A549 (cell line): ENCODE measurements around the gene ROPN1B. TPM values are rescaled to one million over a fixed set of nuclear protein-coding genes. Genes with fewer than 3 reads are reported as not detected.
"Not testable (repeated sequence)": the region's sequence is repeated elsewhere in the genome, so short reads cannot be mapped to it uniquely, and the experiment has no call there.

Experiments used
- ATAC-seq, 2 experiments: fragments of 200-7000 bp in 1 of 2; fragments of >200 bp in 1 of 2; cut with Nextera tagmentation in 1 of 2; cut with Tn5 transposase in 1 of 2; 3 replicates each; pipeline versions ENCODE4 v1.8.0 to v1.9.1; 2018 to 2020; ENCODE audit warnings: mild to moderate bottlenecking in 1 of 2, moderate library complexity in 1 of 2
- CTCF ChIA-PET: fragments of 300-600 bp; sonication (Branson Sonifier 250); formaldehyde crosslinking; extraction: SDS; loops from one replicate; lab custom pipeline; 2021; ENCODE audit warnings: antibody characterized with exemption, inconsistent platforms; lab: Yijun Ruan, JAX
- POLR2A ChIA-PET: fragments of 350-600 bp; formaldehyde crosslinking; extraction: SDS; loops from one replicate; lab custom pipeline; 2021; ENCODE audit warnings: antibody characterized with exemption, inconsistent platforms; lab: Yijun Ruan, JAX
- DNase-seq, 2 experiments: peaks; one replicate each; pipeline versions ENCODE4 v3.0.0 to v3.0.0-alpha.2; 2011 to 2016; ENCODE audit warnings: low read depth in 1 of 2, low spot score in 1 of 2
- FAIRE-seq: peaks from 2 replicates; lab custom pipeline; 2011; peaks lifted over from hg19 to GRCh38; lab: Jason Lieb, UNC
- H3K27ac ChIP-seq, 2 experiments: fragments of >200 bp; sonication (Bioruptor Twin); formaldehyde crosslinking; 3 replicates each; pipeline ENCODE4 v1.5.1; 2016 to 2017
- H3K4me1 ChIP-seq: fragments of >200 bp; sonication (Bioruptor Twin); formaldehyde crosslinking; 3 replicates; pipeline ENCODE4 v1.6.1; 2016
- H3K4me2 ChIP-seq: fragments of >200 bp; sonication (Bioruptor Twin); formaldehyde crosslinking; 3 replicates; pipeline ENCODE4 v1.6.1; 2016
- H3K4me3 ChIP-seq: fragments of >200 bp; sonication (Bioruptor Twin); formaldehyde crosslinking; 3 replicates; pipeline ENCODE4 v1.5.1; 2016
- H3K9me3 ChIP-seq: fragments of >200 bp; sonication (Bioruptor Twin); formaldehyde crosslinking; 3 replicates; pipeline ENCODE4 v1.6.1; 2016
- ATOH8 ChIP-seq: fragments of 250-450 bp; sonication (Bioruptor Pico); IDR thresholded peaks from 2 replicates; pipeline ENCODE4 v1.5.0; 2020; ENCODE audit warnings: low read depth, mild to moderate bottlenecking, moderate library complexity
- CBX8 ChIP-seq: fragments of 200-600 bp; sonication (generic); IDR thresholded peaks from 2 replicates; pipeline ENCODE4 v1.6.1; 2016
- CEBPB ChIP-seq, 2 experiments: fragments of >200 bp in 1 of 2; sonication (Bioruptor Twin) in 1 of 2; formaldehyde crosslinking in 1 of 2; IDR thresholded peaks; 2 replicates each; pipeline ENCODE4 v1.6.1; 2012 to 2016
- EP300 ChIP-seq, 2 experiments: fragments of >200 bp; sonication (Bioruptor Twin); formaldehyde crosslinking; IDR thresholded peaks; 2 replicates in 1 of 2; 3 replicates in 1 of 2; pipeline ENCODE4 v1.6.1; 2016 to 2017
- ESRRA ChIP-seq: fragments of 150-350 bp; IDR thresholded peaks from 2 replicates; pipeline ENCODE4 v1.6.1; 2014; ENCODE audit warnings: mild to moderate bottlenecking, low read length, borderline replicate concordance
- HMGXB4 ChIP-seq: fragments of 250-450 bp; sonication (Bioruptor Pico); IDR thresholded peaks from 2 replicates; pipeline ENCODE4 v1.5.0; 2021; ENCODE audit warnings: mild to moderate bottlenecking, moderate library complexity, borderline replicate concordance
- JUNB ChIP-seq: fragments of >200 bp; sonication (Bioruptor Twin); formaldehyde crosslinking; IDR thresholded peaks from 2 replicates; pipeline ENCODE4 v1.6.1; 2016
- PHF8 ChIP-seq: fragments of 200-600 bp; sonication (generic); IDR thresholded peaks from 2 replicates; pipeline ENCODE4 v1.6.1; 2016; ENCODE audit warnings: low read depth, mild to moderate bottlenecking, antibody characterized with exemption, moderate library complexity, borderline replicate concordance
- POLR2A ChIP-seq: IDR thresholded peaks from 2 replicates; pipeline ENCODE4 v1.6.1; 2012; ENCODE audit warnings: mild to moderate bottlenecking, low read length
- POLR2AphosphoS2 ChIP-seq: conservative IDR thresholded peaks from 2 replicates; pipeline ENCODE4 v1.6.1; 2012; ENCODE audit warnings: low read length, improper control_type of control experiment, inconsistent platforms
- RAD21 ChIP-seq, 2 experiments: fragments of >200 bp in 1 of 2; sonication (Bioruptor Twin) in 1 of 2; formaldehyde crosslinking in 1 of 2; IDR thresholded peaks in 1 of 2; conservative IDR thresholded peaks in 1 of 2; 2 replicates in 1 of 2; 3 replicates in 1 of 2; pipeline ENCODE4 v1.6.1; 2012 to 2018; ENCODE audit warnings: inconsistent platforms in 1 of 2
- RCOR1 ChIP-seq: fragments of 150-350 bp; IDR thresholded peaks from 2 replicates; pipeline ENCODE4 v1.6.1; 2014; ENCODE audit warnings: antibody characterized with exemption, low read length, low read depth
- RFX5 ChIP-seq: fragments of 450-650 bp; IDR thresholded peaks from 2 replicates; pipeline ENCODE4 v1.7.1; 2014; ENCODE audit warnings: antibody characterized with exemption, mild to moderate bottlenecking, moderate library complexity
- RNF2 ChIP-seq: fragments of 200-600 bp; sonication (generic); IDR thresholded peaks from 2 replicates; pipeline ENCODE4 v1.6.1; 2016; ENCODE audit warnings: low read depth, mild to moderate bottlenecking, antibody characterized with exemption, moderate library complexity, borderline replicate concordance
- SMC3 ChIP-seq: fragments of >200 bp; sonication (Bioruptor Twin); formaldehyde crosslinking; IDR thresholded peaks from 3 replicates; pipeline ENCODE4 v1.6.1; 2018; ENCODE audit warnings: inconsistent platforms
- SREBF2 ChIP-seq: fragments of 450-650 bp; IDR thresholded peaks from 2 replicates; pipeline ENCODE4 v1.6.1; 2014; ENCODE audit warnings: mild to moderate bottlenecking, moderate library complexity
- TP53 ChIP-seq: fragments of 250-450 bp; sonication (Bioruptor Pico); IDR thresholded peaks from 2 replicates; pipeline ENCODE4 v1.5.0; 2021; ENCODE audit warnings: mild to moderate bottlenecking, moderate library complexity
- USF2 ChIP-seq: fragments of 450-650 bp; IDR thresholded peaks from 2 replicates; pipeline ENCODE4 v1.6.1; 2014; ENCODE audit warnings: antibody characterized with exemption
- ZNF302 ChIP-seq: fragments of 250-450 bp; sonication (Bioruptor Pico); IDR thresholded peaks from 2 replicates; pipeline ENCODE4 v1.9.0; 2021; ENCODE audit warnings: inconsistent platforms, mild to moderate bottlenecking, moderate library complexity
- WGBS: methylation state at CpG from one replicate; pipeline ENCODE4 v1.1.6; 2017; ENCODE audit errors: missing lambda C conversion rate; 5-methylcytosine and 5-hydroxymethylcytosine counted together
- polyA plus RNA-seq, 4 experiments: library from polyadenylated mRNA; depleted of rRNA in 3 of 4; stranded (reverse); fragments of >200 nt; fragmentation: RNase III in 1 of 4; extraction: RNeasy Plus Mini Kit Qiagen cat#74134 plus additional on column Dnase treatment in 1 of 4; gene quantifications; 2 replicates in 3 of 4; 3 replicates in 1 of 4; pipeline ENCODE4 v1.2.3, GENCODE V29; 2011 to 2017

The ROPN1B gene
- polyA plus RNA-seq, 2 of the 4 experiments (the other 2 are of a cell fraction), result not detected

GRCh38 chr3:125996751-125997150, 27.8 kb downstream of the ROPN1B start:
- WGBS, result no CpG with 5 or more reads among the region's 4 CpGs
- H3K4me2 ChIP-seq, H3K9me3 ChIP-seq, FAIRE-seq, H3K4me3 ChIP-seq, H3K27ac ChIP-seq, DNase-seq, H3K4me1 ChIP-seq, ATAC-seq, CTCF ChIA-PET, POLR2A ChIA-PET: not testable (repeated sequence)

GRCh38 chr3:126002189-126002588, 33.2 kb downstream of the ROPN1B start:
- ATAC-seq (no peak), DNase-seq (no peak), FAIRE-seq (no peak)
- POLR2A ChIA-PET, result no interaction called here
- Histone ChIP-seq H3K4me1 (no peaks in the 10 kb centered on the region), H3K4me3 (no peak overlapping the region), H3K27ac (no peak overlapping the region), H3K4me2 (no peak overlapping the region), H3K9me3 (no peaks in the 10 kb centered on the region)
- no peak for TF ChIP-seq POLR2AphosphoS2
- TF ChIP-seq POLR2A, result no peak
- TF ChIP-seq RNF2, result no peak
- TF ChIP-seq PHF8, result no peak
- TF ChIP-seq TP53 (CRISPR knock-in tag), result no peak
- no peak for TF ChIP-seq RFX5
- no peak for TF ChIP-seq USF2
- no peak for TF ChIP-seq EP300 (IDR thresholded peaks at IDR 0.05)
- no peak for TF ChIP-seq HMGXB4
- CTCF ChIA-PET, result no interaction called here

- TF ChIP-seq CEBPB (IDR thresholded peaks at IDR 0.05) (no peak), SREBF2 (no peak), SMC3 (no peak), JUNB (no peak), ATOH8 (CRISPR knock-in tag) (no peak), ZNF302 (CRISPR knock-in tag) (no peak), ESRRA (no peak), RCOR1 (no peak), CBX8 (no peak), TP53 (CRISPR knock-in tag) (no peak), RAD21 (conservative IDR thresholded peaks at IDR 0.05 in 1 of 2, IDR thresholded peaks at IDR 0.05 in 1 of 2) (no peak)
- DNase-seq (no peak), ATAC-seq (no peak), FAIRE-seq (no peak)
- Histone ChIP-seq H3K4me3 (no peak overlapping the region), H3K9me3 (no peaks in the 10 kb centered on the region), H3K4me2 (no peak overlapping the region), H3K27ac (no peak overlapping the region), H3K4me1 (no peaks in the 10 kb centered on the region)
- POLR2A ChIA-PET, result no interaction called here
- CTCF ChIA-PET, result no interaction called here
- 100% methylated on average over 1 of the region's 10 CpGs for WGBS
These were observed 34.6 kb downstream of the ROPN1B start for GRCh38 chr3:126003447-126004190.
